Neural crest cell (in vitro differentiated cells): ENCODE data around the gene KRT76. TPM values are rescaled to one million over a fixed set of nuclear protein-coding genes. Genes with fewer than 3 reads are reported as not detected.
"Not testable (repeated sequence)": the region's sequence is repeated elsewhere in the genome, so short reads cannot be mapped to it uniquely, and the experiment has no call there.

Source experiments
- DNase-seq: peaks from one replicate; pipeline ENCODE4 v3.0.0; 2021; ENCODE audit warnings: low read depth, mixed read lengths, low spot score
- H3K27ac Mint-ChIP-seq: one replicate; pipeline ENCODE4 v1.8.0; 2021; ENCODE audit warnings: mild to moderate bottlenecking, mixed read lengths; ENCODE audit not compliant: unreplicated experiment
- H3K27me3 Mint-ChIP-seq: 2 replicates; pipeline ENCODE4 v1.8.0; 2021; ENCODE audit warnings: low read depth, mild to moderate bottlenecking, mixed read lengths
- H3K36me3 Mint-ChIP-seq: 2 replicates; pipeline ENCODE4 v1.8.0; 2021; ENCODE audit warnings: low read depth, mild to moderate bottlenecking, mixed read lengths
- H3K4me1 Mint-ChIP-seq: 2 replicates; pipeline ENCODE4 v1.8.0; 2021; ENCODE audit warnings: mixed read lengths
- H3K4me3 Mint-ChIP-seq: one replicate; pipeline ENCODE4 v1.8.0; 2021; ENCODE audit warnings: mild to moderate bottlenecking, mixed read lengths
- H3K9me3 Mint-ChIP-seq: 2 replicates; pipeline ENCODE4 v1.8.0; 2021; ENCODE audit warnings: mixed read lengths
- CTCF ChIP-seq: fragments of 200-600 bp; sonication (generic); conservative IDR thresholded peaks from 2 replicates; pipeline ENCODE4 v1.5.0; 2021; ENCODE audit warnings: antibody characterized with exemption, mild to moderate bottlenecking
- total RNA-seq: library from RNA; stranded (reverse); gene quantifications from 2 replicates; pipeline ENCODE4 v1.2.1, GENCODE V29; 2021

Gene KRT76
- total RNA-seq, 1 donor from 2014 or later: not detected

DNA sequence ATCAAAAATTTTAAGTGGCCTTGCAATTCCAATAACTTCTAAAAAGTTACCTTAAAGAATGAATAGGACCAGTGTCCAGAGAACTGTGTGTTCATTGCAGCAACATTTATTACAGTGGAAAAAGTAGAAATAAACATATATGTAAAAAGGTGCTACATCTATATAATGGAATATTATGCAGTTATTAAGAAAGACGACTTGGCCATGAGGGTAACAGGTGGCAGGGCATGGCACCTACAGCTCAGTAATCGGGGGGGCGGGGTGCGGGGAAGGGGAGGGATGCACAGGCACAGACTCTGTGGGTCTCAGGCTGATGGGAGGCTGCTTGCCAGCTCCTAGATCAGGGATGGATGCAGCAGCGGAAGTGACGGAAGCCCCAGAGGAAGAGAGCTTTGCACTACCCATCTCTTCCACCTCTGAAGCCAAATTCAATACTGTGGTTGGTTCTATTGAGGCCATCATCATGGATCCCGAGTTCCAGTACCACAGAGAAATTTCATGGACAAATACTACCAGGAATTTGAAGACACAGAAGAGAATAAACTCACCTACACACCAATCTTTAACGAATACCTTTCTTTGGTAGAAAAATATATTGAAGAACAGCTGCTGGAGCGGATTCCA lies 14.0 kb downstream of the KRT76 start:
- DNase-seq: no peak
- no peaks in the 10 kb centered on the region for H3K36me3 Mint-ChIP-seq
- peaks cover 19% of the 10 kb centered on the region for H3K9me3 Mint-ChIP-seq
- no peak overlapping the region for H3K4me3 Mint-ChIP-seq
- no peaks in the 10 kb centered on the region for H3K4me1 Mint-ChIP-seq
- TF ChIP-seq CTCF: no peak
- peaks cover 44% of the 10 kb centered on the region for H3K27me3 Mint-ChIP-seq
- peak overlapping the region; percentile 43 for H3K27ac Mint-ChIP-seq

DNA sequence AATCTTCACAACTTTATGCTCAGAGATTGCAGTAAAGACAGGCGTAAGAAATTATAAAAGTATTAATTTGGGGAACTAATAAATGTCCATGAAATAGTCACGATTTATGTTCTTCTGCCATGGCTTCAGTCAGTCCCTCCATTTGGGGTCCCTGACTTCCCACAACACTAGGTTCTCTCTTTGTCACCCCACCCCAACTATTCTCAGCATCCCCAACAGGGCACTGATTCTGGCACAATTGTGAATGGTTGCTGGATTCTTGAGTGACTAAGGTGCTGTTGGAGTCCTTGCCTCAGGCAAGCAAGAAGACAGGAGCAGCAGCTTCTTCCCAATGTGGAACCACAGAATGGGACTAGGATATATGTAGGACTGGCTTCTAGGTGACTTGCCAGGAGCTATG lies 15.3 kb downstream of the KRT76 start:
- no peak for TF ChIP-seq CTCF
- Mint-ChIP-seq H3K27me3 (peaks cover 44% of the 10 kb centered on the region), H3K9me3 (peaks cover 19% of the 10 kb centered on the region), H3K36me3 (no peaks in the 10 kb centered on the region), H3K4me1 (no peaks in the 10 kb centered on the region), H3K4me3 (no peak overlapping the region), H3K27ac (no peak overlapping the region)
- no peak for DNase-seq

DNA sequence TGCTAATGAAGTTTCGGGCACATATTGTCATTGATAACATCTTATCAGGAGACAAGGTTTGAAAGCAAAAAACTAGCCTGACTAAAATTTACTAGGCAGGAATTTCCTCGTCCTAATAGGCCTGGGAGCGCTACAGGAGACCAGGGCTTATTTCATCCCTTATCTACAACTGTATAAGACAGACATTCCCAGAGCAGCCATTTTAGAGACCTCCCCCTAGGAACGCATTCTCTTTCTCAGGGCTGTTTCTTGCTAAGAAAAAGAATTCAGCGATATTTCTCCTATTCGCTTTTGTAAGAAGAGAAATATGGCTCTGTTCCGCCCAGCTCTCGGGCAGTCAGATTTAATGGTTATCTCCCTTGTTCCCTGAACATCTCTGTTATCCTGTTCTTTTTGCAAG lies 15.9 kb downstream of the KRT76 start:
- H3K9me3 Mint-ChIP-seq: peaks cover 19% of the 10 kb centered on the region

DNA sequence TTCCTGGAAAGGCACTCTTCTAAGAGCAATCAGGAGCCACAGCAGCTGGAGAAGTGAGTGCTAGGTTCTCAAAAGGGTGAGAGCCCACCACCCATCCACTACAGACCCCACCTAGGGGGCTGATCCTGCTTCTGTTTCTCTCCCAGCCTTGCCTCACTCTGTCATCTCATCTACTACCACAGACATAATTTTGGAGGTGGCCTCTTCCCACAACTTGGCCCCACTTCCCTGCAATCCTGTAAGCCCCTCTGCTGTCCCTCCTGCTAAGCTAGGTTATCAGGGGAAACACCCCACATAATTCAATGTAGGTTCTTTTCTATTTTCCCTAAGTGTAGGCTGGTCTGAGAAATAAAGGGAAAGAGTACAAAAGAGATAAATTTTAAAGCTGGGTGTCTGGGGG lies 16.5 kb downstream of the KRT76 start:
- Mint-ChIP-seq H3K36me3 (no peaks in the 10 kb centered on the region), H3K27me3 (peaks cover 37% of the 10 kb centered on the region), H3K27ac (no peak overlapping the region), H3K9me3 (peaks cover 19% of the 10 kb centered on the region), H3K4me1 (no peaks in the 10 kb centered on the region), H3K4me3 (no peak overlapping the region)
- no peak for TF ChIP-seq CTCF
- DNase-seq: no peak

More for the DNA sequence above, 15.9 kb downstream of the KRT76 start:
- H3K27ac Mint-ChIP-seq, H3K36me3 Mint-ChIP-seq, DNase-seq, H3K4me1 Mint-ChIP-seq, H3K4me3 Mint-ChIP-seq: not testable (repeated sequence)
- peaks cover 39% of the 10 kb centered on the region for H3K27me3 Mint-ChIP-seq

- peaks cover 46% of the 10 kb centered on the region for H3K27me3 Mint-ChIP-seq
- no peak for DNase-seq
- H3K9me3 Mint-ChIP-seq: peaks cover 19% of the 10 kb centered on the region
- no peak for TF ChIP-seq CTCF
- no peak overlapping the region for H3K4me3 Mint-ChIP-seq
- H3K27ac Mint-ChIP-seq: no peak overlapping the region
- H3K4me1 Mint-ChIP-seq: no peaks in the 10 kb centered on the region
- no peaks in the 10 kb centered on the region for H3K36me3 Mint-ChIP-seq
Measured at GRCh38 chr12:52759695-52760094, 17.4 kb downstream of the KRT76 start.

DNA sequence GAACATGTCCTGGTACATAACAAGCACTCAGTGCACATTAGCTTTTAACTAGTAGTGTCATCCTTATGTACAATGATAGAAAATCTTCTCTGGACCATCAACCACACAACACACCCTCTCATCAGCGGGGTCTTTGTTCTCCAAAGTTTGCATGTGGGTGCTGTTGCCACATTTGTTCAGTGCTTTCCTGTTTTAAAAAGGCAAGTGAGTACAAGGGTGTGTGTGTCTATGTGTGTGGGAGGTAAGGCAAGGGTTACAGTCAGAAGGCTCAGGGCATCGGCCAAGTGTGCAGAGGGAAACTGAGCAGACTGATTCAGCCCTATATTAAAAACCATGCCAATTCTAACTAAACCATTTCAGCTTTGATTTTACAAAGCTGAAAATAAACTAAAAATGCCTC lies 17.9 kb downstream of the KRT76 start:
- Mint-ChIP-seq H3K36me3 (no peaks in the 10 kb centered on the region), H3K4me1 (no peaks in the 10 kb centered on the region), H3K4me3 (no peak overlapping the region), H3K27ac (no peak overlapping the region), H3K27me3 (peaks cover 41% of the 10 kb centered on the region), H3K9me3 (peaks cover 19% of the 10 kb centered on the region)
- DNase-seq: no peak
- no peak for TF ChIP-seq CTCF
